Esophagus squamous epithelium (tissue), 5 donors: Measurements from ENCODE around the gene GNG13. TPM values are rescaled to one million over a fixed set of nuclear protein-coding genes. Genes with fewer than 3 reads are reported as not detected.
"Not testable (repeated sequence)": the region's sequence is repeated elsewhere in the genome, so short reads cannot be mapped to it uniquely, and the experiment has no call there.

Experiments used
- DNase-seq: peaks from one replicate; lab custom pipeline; 2025; lab: John Stamatoyannopoulos, UW
- H3K27ac ChIP-seq, 4 donors: fragments of 200-600 bp; sonication (generic); one replicate each; pipeline ENCODE4 v1.5.1; 2016 to 2019; ENCODE audit warnings: mild to moderate bottlenecking in 1 of 4
- H3K27me3 ChIP-seq, 4 donors: fragments of 200-600 bp; sonication (generic); 1 replicate in 3 of 4; 2 replicates in 1 of 4; pipeline versions ENCODE4 v1.5.1 to v1.6.0; 2017 to 2021; ENCODE audit warnings: antibody characterized with exemption in 1 of 4
- H3K36me3 ChIP-seq, 3 donors: fragments of 200-600 bp; sonication (generic); one replicate each; pipeline ENCODE4 v1.5.1; 2016 to 2019
- H3K4me1 ChIP-seq, 3 donors: fragments of 200-600 bp; sonication (generic); one replicate each; pipeline ENCODE4 v1.5.1; 2017 to 2019
- H3K4me3 ChIP-seq, 4 donors: fragments of 200-600 bp; sonication (generic); 1 replicate in 3 of 4; 2 replicates in 1 of 4; pipeline ENCODE4 v1.5.1; 2016 to 2019; ENCODE audit warnings: mild to moderate bottlenecking in 2 of 4, moderate library complexity in 1 of 4
- H3K9me3 ChIP-seq, 3 donors: fragments of 200-600 bp; sonication (generic); one replicate each; pipeline ENCODE4 v1.5.1; 2016 to 2019
- POLR2A ChIP-seq, 4 donors: fragments of 450-650 bp; IDR thresholded peaks; one replicate each; pipeline ENCODE4 v1.6.1; 2017; ENCODE audit warnings: antibody characterized with exemption in 4 of 4, mild to moderate bottlenecking in 4 of 4, moderate library complexity in 3 of 4
- WGBS, 2 donors: methylation state at CpG; one replicate each; pipeline ENCODE4 v1.1.5; 2018; 5-methylcytosine and 5-hydroxymethylcytosine counted together
- intact Hi-C: fragments of 100-400 bp; cut with DNase I; formaldehyde crosslinking; loops from one replicate; pipeline ENCODE4 v1.15.0; 2022
- total RNA-seq, 4 donors: library from RNA; depleted of rRNA; stranded (reverse); fragments of >200 nt; gene quantifications; one replicate each; pipeline ENCODE4 v1.1.0, GENCODE V29; 2016
- TF ChIP-seq, protein P1 (sequence below), 6 experiments: fragments of 450-650 bp in 4 of 6; fragments of 200-600 bp in 2 of 6; sonication (generic) in 2 of 6; IDR thresholded peaks; one replicate each; pipeline ENCODE4 v1.5.1; 2016 to 2019; ENCODE audit warnings: antibody characterized with exemption in 6 of 6, mild to moderate bottlenecking in 4 of 6, moderate library complexity in 4 of 6
- donor health status: DM: yes; HTN: yes; CAD: no.

GNG13 gene
- total RNA-seq, 4 donors from 2014 or later = not detected

DNA sequence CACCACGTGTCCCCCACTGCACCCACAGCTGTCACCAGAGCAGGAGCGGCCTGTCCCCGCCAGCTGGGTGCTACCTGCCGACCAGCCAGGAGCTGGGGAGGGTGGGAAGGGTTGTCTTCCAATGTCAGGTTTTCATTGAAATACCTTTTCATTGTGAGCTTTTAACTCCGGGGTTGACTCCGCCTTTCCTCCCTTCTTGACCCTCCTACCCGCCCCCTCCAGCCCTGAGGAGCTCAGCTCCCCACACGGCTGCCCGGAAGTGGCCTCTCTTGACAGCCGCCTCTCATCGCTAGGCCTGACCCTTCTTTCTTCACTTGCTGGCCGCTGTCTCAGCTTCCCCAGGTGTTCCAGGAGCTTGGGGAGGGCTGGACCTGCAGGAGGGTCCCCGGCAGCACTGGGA, 21.2 kb upstream of the GNG13 start:
- Histone ChIP-seq H3K27me3 (peaks cover 0 to 96% (median 4%) of the 10 kb centered on the region in 4 donors), H3K36me3 (no peaks in the 10 kb centered on the region), H3K9me3 (no peaks in the 10 kb centered on the region), H3K4me1 (peaks cover 0 to 13% (median 6%) of the 10 kb centered on the region in 3 donors), H3K4me3 (no peak overlapping the region), H3K27ac (no peak overlapping the region)
- TF ChIP-seq, protein P1, sequence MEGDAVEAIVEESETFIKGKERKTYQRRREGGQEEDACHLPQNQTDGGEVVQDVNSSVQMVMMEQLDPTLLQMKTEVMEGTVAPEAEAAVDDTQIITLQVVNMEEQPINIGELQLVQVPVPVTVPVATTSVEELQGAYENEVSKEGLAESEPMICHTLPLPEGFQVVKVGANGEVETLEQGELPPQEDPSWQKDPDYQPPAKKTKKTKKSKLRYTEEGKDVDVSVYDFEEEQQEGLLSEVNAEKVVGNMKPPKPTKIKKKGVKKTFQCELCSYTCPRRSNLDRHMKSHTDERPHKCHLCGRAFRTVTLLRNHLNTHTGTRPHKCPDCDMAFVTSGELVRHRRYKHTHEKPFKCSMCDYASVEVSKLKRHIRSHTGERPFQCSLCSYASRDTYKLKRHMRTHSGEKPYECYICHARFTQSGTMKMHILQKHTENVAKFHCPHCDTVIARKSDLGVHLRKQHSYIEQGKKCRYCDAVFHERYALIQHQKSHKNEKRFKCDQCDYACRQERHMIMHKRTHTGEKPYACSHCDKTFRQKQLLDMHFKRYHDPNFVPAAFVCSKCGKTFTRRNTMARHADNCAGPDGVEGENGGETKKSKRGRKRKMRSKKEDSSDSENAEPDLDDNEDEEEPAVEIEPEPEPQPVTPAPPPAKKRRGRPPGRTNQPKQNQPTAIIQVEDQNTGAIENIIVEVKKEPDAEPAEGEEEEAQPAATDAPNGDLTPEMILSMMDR (IDR thresholded peaks at IDR 0.05) = no peak
- TF ChIP-seq POLR2A (IDR thresholded peaks at IDR 0.05) = no peak
- WGBS, 2 donors = 52 to 61% methylated on average over 8 to 10 of the region's 13 CpGs
- DNase-seq = no peak
- intact Hi-C loops = no loop called here

DNA sequence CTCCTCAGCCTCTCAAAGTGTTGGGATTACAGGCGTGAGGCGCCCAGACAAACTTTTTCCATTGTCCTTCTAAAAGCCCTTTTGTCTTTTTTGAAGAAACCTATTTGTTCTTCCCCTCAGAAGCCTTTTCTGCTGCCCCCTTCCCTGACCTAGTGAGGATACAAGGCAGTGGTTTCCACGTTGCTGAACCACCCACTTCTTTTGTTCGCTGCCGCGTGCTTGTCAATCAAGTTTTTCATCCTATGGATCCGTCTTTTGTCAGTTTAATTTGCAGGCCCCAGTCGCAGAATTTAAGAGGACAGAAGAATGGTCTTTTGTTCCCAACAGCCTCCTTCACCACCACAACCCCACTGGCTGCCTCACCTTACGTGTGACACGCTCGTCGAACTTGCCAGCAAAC, 20.2 kb upstream of the GNG13 start:
- TF ChIP-seq POLR2A (IDR thresholded peaks at IDR 0.05) = no peak
- TF ChIP-seq, protein P1 (IDR thresholded peaks at IDR 0.05) = no peak
- 56 to 79% methylated on average over 12 of the region's 12 CpGs for WGBS, 2 donors
- Histone ChIP-seq H3K27ac (no peak overlapping the region), H3K4me1 (peaks cover 0 to 12% (median 6%) of the 10 kb centered on the region in 3 donors), H3K9me3 (no peaks in the 10 kb centered on the region), H3K36me3 (no peaks in the 10 kb centered on the region), H3K4me3 (no peak overlapping the region), H3K27me3 (peaks cover 0 to 99% (median 7%) of the 10 kb centered on the region in 4 donors)
- DNase-seq = no peak
- intact Hi-C loops = no loop called here

DNA sequence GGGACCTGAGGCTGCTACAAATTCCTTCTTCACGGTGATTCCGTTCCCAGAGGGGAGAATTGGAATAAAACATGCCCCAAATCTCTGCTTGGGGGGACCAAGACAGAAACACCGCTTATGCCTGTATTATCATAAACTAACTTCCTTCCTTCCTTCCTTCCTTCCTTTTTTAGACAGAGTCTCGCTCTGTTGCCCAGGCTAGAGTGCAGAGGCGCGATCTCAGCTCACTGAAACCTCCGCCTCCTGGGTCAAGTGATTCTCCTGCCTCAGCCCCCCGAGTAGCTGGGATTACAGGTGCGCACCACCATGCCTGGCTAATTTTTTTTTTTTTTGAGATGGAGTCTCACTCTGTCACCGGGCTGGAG, 19.5 kb upstream of the GNG13 start:
- H3K27ac ChIP-seq, H3K4me3 ChIP-seq, H3K9me3 ChIP-seq, H3K4me1 ChIP-seq, H3K36me3 ChIP-seq, DNase-seq, intact Hi-C loops: not testable (repeated sequence)
- peaks cover 0 to 99% (median 8%) of the 10 kb centered on the region in 4 donors for H3K27me3 ChIP-seq
- 42 to 80% methylated on average over 6 to 8 of the region's 10 CpGs for WGBS, 2 donors

DNA sequence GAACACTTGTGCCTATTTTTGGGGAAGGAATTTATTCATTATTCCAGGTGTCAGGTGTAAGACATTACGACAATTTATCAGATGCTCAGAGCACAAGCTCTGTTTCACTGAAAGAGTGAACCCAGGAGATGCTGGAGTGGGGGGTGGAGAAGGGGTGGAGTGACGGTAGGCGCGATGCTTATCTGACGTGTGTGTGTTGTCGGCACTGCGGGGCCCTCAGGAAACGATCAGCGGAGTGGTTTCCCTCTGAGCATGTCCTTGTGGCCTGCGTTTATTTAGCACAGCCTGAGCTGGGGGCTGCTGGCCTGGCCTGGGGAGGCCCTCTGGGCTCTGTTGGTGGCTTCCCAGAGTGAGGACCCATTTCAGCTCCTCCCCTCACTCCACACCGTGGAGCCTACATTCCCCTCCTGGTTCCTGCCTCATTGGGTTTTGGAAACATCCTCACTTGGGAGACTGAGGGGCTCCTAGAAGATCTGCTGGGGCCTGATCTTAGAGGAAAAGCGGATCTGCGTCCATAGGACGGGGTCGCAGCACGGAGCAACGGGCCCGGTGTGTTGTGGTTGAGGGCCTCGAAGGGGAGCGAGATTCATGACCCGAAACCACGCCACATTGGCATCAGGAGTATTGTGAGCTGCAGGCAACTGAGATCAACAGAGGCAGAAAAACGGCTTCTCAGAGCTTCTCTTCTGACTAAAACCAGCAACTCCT, 19.0 kb upstream of the GNG13 start:
- TF ChIP-seq, protein P1 (IDR thresholded peaks at IDR 0.05) = no peak
- no peak for TF ChIP-seq POLR2A (IDR thresholded peaks at IDR 0.05)
- no peak for DNase-seq

DNA sequence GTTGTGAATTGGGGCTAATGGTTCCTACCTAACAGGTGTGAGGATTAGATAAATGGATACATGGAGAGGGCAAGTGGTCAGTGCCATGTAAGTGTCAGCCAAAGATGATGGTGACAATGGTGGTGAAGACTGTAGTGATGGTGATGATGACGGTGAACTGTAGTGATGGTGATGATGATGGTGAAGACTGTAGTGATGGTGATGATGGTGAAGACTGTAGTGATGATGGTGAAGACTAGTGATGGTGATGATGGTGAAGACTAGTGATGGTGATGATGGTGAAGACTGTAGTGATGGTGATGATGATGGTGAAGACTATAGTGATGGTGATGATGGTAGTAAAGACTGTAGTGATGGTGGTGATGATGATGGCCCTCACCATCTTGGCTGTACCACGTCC, 18.1 kb upstream of the GNG13 start:
- Histone ChIP-seq H3K36me3 (no peaks in the 10 kb centered on the region), H3K27ac (no peak overlapping the region), H3K9me3 (no peaks in the 10 kb centered on the region), H3K27me3 (peaks cover under 1 to 99% (median 15%) of the 10 kb centered on the region in 4 donors), H3K4me3 (no peak overlapping the region), H3K4me1 (peaks cover 0 to 3% (median 0%) of the 10 kb centered on the region in 3 donors)
- TF ChIP-seq, protein P1 (IDR thresholded peaks at IDR 0.05) = no peak
- no peak for TF ChIP-seq POLR2A (IDR thresholded peaks at IDR 0.05)
- 57 to 63% methylated on average over 2 of the region's 2 CpGs for WGBS, 2 donors
- no peak for DNase-seq
- intact Hi-C loops = loop anchor here (10.0 kb wide), 1 partner anchor 236 kb away; no protein-coding TSS in a partner anchor

More for the DNA sequence above, 19.0 kb upstream of the GNG13 start:
- intact Hi-C loops = loop anchor here (10.0 kb wide), 1 partner anchor 235 kb away; no protein-coding TSS in a partner anchor
- WGBS, 2 donors = 50 to 73% methylated on average over 22 of the region's 23 CpGs
- Histone ChIP-seq H3K9me3 (no peaks in the 10 kb centered on the region), H3K27ac (no peak overlapping the region), H3K27me3 (peaks cover 0 to 99% (median 9%) of the 10 kb centered on the region in 4 donors), H3K36me3 (no peaks in the 10 kb centered on the region), H3K4me3 (no peak overlapping the region), H3K4me1 (no peaks in the 10 kb centered on the region)
